ENCODE data around the gene FDCSP.
"Not testable (repeated sequence)": the region's sequence is repeated elsewhere in the genome, so short reads cannot be mapped to it uniquely, and the experiment has no call there.

Gene FDCSP

GRCh38 chr4:70225824-70226223, at the start of gene FDCSP:
Gene FDCSP, plus strand, starts transcription at chr4:70226124. Its CDS starts 5,071 bp downstream, at chr4:70231195.
- no peak for DNase-seq

- DNase-seq: no peak
These were observed 48.8 kb upstream of the FDCSP start for GRCh38 chr4:70177090-70177489.

DNA sequence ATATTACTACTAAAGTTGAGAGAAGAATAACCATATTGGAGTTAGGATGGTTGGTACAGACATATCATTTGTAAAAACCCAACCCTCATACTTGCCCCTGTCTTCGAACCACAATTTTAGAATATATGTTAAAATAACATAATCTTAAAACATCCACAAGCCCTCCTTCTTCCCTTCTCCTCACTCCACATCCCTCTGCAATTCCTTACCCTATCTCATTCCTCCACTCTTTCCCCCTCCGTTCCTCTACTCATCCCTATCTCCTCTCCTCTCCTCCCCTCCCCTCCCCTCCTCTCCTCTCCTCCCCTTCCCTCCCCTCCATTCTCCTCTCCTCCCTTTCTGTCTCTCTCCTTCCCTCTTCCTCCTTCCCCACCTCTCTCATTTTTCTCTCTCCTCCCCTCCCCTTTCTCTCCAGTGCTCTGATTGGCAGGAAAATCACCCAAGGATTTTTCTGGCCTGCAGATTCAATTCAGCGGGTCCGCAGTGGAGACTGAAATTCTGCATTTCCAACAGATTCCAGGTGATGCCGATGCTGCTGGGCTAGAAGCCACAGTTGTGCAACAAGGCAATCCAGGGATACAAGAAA, 47.8 kb upstream of the FDCSP start:
- DNase-seq: no peak

GRCh38 chr4:70179811-70180210, 46.1 kb upstream of the FDCSP start:
- no peak for DNase-seq

DNA sequence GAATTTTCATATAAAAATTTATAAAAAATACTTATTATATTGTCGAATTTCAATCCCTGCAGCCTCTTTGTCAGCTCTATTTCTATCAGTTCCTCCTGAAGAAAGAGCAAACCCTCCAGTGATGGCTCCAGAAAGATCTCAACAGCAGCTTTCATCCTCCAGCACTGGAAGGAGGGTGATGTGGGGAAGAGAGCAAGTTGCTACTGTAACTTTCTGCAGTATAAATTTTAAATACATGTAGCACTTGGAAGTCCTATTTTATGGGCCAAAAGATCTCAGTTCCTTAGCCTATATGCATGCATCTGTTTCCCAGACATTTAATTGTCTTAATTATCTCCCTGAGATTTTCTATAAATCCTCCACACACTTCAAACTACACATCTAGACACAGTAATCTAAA, 44.1 kb upstream of the FDCSP start:
- no peak for DNase-seq

DNA sequence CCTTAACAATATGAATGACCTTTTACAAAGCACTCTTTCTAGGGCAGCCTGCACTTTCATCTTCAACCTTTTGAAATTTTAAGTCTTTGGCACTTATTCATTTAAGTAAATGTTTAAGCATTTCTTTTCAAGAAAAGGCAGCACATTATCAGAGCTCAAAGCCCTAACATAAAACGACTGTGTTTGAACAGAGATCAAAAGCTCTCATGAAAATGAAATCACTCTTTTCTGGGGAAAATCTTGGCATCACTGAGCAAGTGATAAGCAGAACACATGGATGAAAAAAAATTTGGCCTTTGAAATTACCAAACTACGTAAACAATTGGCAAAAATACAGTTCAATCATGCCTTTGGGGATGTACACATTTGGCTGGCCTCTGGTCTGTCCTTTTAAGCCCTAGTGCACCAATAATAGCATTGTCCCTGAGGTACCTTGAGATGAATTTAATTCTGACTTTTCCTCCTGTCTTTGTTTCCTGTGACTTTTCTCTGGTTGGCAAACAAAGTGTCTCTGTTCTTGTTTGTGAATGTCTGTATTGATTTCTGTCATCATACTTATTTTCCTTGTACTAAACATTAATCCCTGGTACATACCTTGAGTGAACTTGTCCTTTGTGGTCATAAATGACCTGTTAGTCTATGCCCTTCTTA, 43.3 kb upstream of the FDCSP start:
- DNase-seq: no peak

GRCh38 chr4:70183168-70183939, 42.6 kb upstream of the FDCSP start:
- no peak for DNase-seq

GRCh38 chr4:70183940-70184246, 42.0 kb upstream of the FDCSP start:
- DNase-seq: no peak

- no peak for DNase-seq
These were observed 38.7 kb upstream of the FDCSP start for GRCh38 chr4:70187216-70187615.

- no peak for DNase-seq
These were observed 35.3 kb upstream of the FDCSP start for GRCh38 chr4:70190579-70190978.

GRCh38 chr4:70191647-70192046, 34.3 kb upstream of the FDCSP start:
- no peak for DNase-seq

DNA sequence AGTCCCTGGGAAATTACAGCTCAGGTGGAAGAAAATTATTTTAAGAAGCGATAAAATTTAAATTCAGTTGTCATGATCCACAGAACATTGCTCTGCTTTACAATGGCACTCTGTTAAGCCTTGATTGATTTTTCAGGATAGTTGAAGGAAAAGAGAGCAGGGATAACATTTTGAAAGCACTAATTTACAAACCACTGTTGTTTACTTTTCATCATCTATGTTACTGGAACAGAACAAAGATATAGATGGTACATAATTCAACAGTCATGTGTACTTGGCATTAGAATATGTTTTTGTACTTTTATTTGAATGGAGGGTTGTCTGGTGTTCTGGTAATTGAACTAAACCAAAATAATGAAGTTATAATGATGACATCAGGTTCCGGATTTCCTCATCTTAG, 33.0 kb upstream of the FDCSP start:
- no peak for DNase-seq

DNA sequence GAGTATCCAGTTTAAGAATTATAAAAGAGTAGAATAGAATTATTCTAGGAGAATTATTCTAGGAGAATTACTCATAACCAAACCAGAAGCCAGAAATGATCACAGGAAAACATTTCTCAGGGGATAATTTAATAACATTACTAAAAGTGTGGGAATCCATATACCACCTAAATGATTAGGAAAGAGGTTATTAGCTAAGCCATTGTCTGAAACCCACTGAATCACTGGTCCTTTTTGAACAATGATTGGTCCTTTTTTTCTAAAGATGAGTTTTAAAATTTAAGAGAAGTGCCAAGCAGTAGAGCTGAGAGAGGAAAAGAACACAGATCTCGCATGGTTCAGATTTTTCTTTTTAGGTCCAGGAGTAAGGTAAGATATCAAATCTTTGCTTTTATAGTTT, 30.5 kb upstream of the FDCSP start, which contains the start of gene ODAM:
Gene ODAM, plus strand, starts transcription at position 301 of the 400 bp plus-strand sequence. CDS start 819 bp downstream, outside the sequence.
- DNase-seq: no peak

- no peak for DNase-seq
These were observed 29.1 kb upstream of the FDCSP start for GRCh38 chr4:70196857-70197256.

DNA sequence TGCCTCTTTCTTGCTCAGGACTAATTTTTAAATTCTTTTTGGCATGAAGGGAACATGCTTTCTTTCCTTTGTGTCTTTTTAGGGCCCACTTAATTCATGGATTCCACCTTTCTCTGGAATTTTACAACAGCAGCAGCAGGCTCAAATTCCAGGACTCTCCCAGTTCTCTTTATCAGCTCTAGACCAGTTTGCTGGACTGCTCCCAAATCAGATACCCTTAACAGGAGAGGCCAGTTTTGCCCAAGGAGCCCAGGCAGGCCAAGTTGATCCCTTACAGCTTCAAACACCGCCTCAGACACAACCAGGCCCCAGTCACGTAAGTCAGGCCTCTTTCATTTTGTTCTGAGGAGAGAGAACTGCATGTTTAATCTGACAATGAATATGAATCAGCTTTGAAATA, 28.1 kb upstream of the FDCSP start:
- no peak for DNase-seq

- DNase-seq: no peak
These were observed 22.3 kb upstream of the FDCSP start for GRCh38 chr4:70203601-70204000.

DNA sequence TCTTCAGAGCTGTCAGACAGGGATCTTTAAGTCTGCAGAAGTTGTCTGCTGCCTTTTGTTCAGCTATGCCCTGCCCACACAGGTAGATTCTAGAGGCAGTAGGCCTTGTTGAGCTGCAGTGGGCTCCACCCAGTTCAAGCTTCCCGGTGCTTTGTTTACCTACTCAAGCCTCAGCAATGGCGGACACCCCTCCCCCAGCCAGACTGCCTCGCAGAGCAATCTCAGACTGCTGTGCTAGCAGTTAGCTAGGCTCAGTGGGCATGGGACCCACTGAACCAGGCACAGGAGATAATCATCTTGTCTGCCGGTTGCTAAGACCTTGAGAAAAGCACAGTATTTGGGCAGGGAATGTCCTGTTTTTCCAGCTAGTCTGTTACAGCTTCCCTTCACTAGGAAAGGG, 13.2 kb upstream of the FDCSP start:
- DNase-seq: not testable (repeated sequence)

- not testable (repeated sequence) for DNase-seq
These were observed 9.8 kb upstream of the FDCSP start for GRCh38 chr4:70216109-70216508.

- DNase-seq: not testable (repeated sequence)
These were observed 9.4 kb upstream of the FDCSP start for GRCh38 chr4:70216550-70216949.

DNA sequence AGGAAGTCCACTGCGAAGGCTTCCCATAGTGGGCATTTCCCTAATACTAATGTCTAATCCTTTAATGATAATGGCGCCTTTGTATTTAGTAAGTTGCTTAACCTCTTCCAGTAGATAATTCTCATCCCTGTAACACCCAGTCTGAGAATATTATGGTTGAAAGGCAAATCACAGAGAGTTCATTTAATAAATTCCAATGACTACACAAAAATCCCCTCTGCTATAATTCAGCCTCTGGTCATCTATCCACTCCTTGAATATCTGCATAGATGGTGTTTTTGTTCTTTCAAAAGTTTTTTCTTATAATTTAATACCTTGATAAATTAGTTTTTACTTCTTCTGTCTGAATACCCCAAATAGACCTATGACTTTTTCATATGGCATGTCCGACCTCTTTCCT, 4.5 kb upstream of the FDCSP start:
- DNase-seq: not testable (repeated sequence)

- not testable (repeated sequence) for DNase-seq
These were observed 4.1 kb upstream of the FDCSP start for GRCh38 chr4:70221818-70222217.

DNA sequence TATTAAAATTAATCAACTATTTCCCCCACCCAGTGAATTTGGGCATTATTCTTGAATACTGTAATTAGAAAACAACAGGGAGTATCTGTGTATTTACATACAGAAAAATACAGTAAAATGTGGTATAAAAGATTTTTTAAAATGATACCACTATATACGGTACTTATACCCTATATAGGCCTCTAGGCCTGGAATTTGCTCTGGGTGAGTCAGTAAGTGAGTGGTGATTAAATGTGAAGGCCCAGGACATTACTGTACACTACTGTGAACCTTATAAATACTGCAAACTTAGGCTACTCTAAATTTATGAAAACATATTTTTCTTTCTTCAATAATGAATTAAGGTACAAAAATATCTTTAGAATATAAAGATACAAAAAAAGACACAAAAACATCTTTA, 10.2 kb downstream of the FDCSP start:
- no peak for DNase-seq

DNA sequence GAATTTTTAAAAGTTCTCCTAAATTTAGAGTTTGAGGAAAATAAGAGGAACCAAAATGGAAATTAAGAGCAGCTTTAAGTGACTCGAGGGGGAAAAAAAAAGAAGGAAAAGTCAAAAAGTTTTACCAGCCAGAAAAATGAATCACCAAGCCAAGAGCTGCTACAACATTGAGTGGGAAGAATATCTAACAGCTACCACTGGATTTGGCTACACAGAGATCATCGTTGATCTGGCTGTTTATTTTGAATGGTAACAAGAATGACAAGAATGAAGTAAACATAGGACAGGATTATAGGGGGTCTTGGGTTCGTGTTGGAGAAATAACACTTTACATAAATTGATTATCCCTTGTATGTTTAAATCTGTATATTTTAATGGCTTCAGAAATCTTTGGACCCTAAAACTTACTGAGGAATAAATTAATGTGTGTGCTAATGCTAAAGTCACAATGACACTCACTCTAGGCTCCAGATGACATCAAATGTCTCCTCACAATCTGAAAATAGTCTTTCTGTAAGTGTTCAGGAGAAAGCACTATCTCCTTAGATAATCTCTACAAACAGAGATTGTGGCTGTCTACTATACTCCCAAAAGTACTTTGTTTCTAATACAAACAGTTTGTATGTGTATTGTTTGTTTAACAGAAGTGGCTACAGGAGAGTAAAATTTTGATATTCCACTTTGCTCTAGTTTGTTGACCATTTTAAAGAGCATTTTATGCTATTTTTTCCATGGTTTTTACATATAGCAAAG, 13.4 kb downstream of the FDCSP start:
- DNase-seq: no peak

All from NK-92 treated with Interleukin-12 subunit alpha and Interleukin-12 subunit beta, amount 100 ng/mL, for 24 hours (cell line).